VCaP (cell line): Measurements from ENCODE around the gene PRPSAP1.
"Not testable (repeated sequence)": the region's sequence is repeated elsewhere in the genome, so short reads cannot be mapped to it uniquely, and the experiment has no call there.

Experiments
- H3K27ac ChIP-seq: fragments of 450-650 bp; 2 replicates; pipeline ENCODE4 v1.5.1; 2017
- CTCF ChIP-seq: fragments of 450-650 bp; conservative IDR thresholded peaks from 2 replicates; pipeline ENCODE4 v1.5.1; 2017; ENCODE audit warnings: mild to moderate bottlenecking, moderate library complexity

Gene PRPSAP1

GRCh38 chr17:76307299-76307965 lies 46.3 kb downstream of the PRPSAP1 start:
- H3K27ac ChIP-seq, result no peak overlapping the region

GRCh38 chr17:76305135-76305454 lies 48.6 kb downstream of the PRPSAP1 start:
- H3K27ac ChIP-seq, result not testable (repeated sequence)

More at GRCh38 chr17:76307299-76307965, 46.3 kb downstream of the PRPSAP1 start:
- no peak for TF ChIP-seq CTCF

GRCh38 chr17:76304226-76305134 lies 49.2 kb downstream of the PRPSAP1 start:
- no peak for TF ChIP-seq CTCF
- H3K27ac ChIP-seq, result no peak overlapping the region; the same call in 1 of the 2 replicates

GRCh38 chr17:76297436-76297835 lies 56.3 kb downstream of the PRPSAP1 start:
- no peak overlapping the region for H3K27ac ChIP-seq
- no peak for TF ChIP-seq CTCF

GRCh38 chr17:76296889-76297288 lies 56.8 kb downstream of the PRPSAP1 start:
- TF ChIP-seq CTCF, result no peak
- no peak overlapping the region for H3K27ac ChIP-seq

- TF ChIP-seq CTCF, result no peak
- H3K27ac ChIP-seq, result no peak overlapping the region
These were observed 57.5 kb downstream of the PRPSAP1 start for GRCh38 chr17:76296186-76296585.

GRCh38 chr17:76293106-76293505 lies 60.6 kb downstream of the PRPSAP1 start:
- no peak overlapping the region for H3K27ac ChIP-seq
- no peak for TF ChIP-seq CTCF

- H3K27ac ChIP-seq, result no peak overlapping the region
- TF ChIP-seq CTCF, result no peak
These were observed 61.1 kb downstream of the PRPSAP1 start for GRCh38 chr17:76292567-76292966.
